ENCODE data around the gene FOXA2. TPM values are rescaled to one million over a fixed set of nuclear protein-coding genes. Genes with fewer than 3 reads are reported as not detected.

Gene FOXA2
- total RNA-seq, 1 donor from 2014 or later: not detected

DNA sequence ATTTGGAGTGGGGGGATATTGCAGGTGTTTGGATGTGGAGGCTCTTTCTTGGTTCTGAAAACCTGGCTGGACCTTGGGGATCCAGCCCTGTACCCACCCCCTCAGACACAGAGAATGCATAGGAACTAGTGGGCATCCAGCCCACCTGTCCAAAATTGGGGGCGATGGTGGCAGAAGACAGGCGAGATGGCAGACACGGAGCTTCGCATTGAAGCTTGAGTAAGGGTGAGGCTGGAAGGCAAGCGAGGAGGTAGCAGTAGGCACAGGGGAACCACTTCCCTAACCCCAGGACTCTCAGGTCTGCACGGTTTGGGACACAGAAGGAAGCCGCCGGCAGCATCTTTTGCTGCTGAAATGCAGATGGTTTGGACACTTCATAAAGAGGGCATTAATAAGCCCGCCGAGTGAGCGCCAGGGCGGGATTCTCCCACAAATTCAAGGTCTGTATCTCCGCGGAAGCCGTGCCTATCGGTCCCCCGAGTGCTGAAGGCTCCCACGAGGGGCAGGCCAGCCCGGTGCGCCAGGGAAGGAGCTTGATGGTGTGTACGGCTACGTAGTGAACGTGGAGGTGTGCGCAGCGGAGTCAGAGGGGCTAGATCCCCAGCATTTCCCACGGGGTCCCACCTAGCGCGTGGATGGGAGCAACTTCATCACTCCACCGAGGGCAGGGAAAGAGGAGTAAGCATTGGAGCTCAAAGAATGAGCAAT lies 1.6 kb upstream of the FOXA2 start:
- no peaks in the 10 kb centered on the region for H3K36me3 Mint-ChIP-seq (ENCODE audit: low read depth)
- H3K4me1 Mint-ChIP-seq: peaks cover 2% of the 10 kb centered on the region
- no peaks in the 10 kb centered on the region for H3K9me3 Mint-ChIP-seq
- no peak for DNase-seq
- ChIA-PET CTCF (interaction anchor here (1.9 kb wide), 1 partner anchor 247 kb away, joined by 6 read pairs; no protein-coding TSS in a partner anchor), POLR2A (no interaction called here)
- intact Hi-C loops (cut with micrococcal nuclease): loop anchor here (10.0 kb wide), 1 partner anchor 871 kb away; no protein-coding TSS in a partner anchor
- TF ChIP-seq, protein P1, sequence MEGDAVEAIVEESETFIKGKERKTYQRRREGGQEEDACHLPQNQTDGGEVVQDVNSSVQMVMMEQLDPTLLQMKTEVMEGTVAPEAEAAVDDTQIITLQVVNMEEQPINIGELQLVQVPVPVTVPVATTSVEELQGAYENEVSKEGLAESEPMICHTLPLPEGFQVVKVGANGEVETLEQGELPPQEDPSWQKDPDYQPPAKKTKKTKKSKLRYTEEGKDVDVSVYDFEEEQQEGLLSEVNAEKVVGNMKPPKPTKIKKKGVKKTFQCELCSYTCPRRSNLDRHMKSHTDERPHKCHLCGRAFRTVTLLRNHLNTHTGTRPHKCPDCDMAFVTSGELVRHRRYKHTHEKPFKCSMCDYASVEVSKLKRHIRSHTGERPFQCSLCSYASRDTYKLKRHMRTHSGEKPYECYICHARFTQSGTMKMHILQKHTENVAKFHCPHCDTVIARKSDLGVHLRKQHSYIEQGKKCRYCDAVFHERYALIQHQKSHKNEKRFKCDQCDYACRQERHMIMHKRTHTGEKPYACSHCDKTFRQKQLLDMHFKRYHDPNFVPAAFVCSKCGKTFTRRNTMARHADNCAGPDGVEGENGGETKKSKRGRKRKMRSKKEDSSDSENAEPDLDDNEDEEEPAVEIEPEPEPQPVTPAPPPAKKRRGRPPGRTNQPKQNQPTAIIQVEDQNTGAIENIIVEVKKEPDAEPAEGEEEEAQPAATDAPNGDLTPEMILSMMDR (IDR thresholded peaks at IDR 0.05): no peak
- H3K27me3 Mint-ChIP-seq: peaks cover 52% of the 10 kb centered on the region
- ATAC-seq (ENCODE audit: low read depth): no peak
- no peak overlapping the region for H3K4me3 Mint-ChIP-seq
- no peak overlapping the region for H3K27ac Mint-ChIP-seq

- Mint-ChIP-seq H3K27ac (no peak overlapping the region), H3K4me3 (no peak overlapping the region), H3K36me3 (ENCODE audit: low read depth) (no peaks in the 10 kb centered on the region), H3K4me1 (peaks cover 2% of the 10 kb centered on the region), H3K9me3 (no peaks in the 10 kb centered on the region), H3K27me3 (peaks cover 59% of the 10 kb centered on the region)
- no peak for DNase-seq
- ATAC-seq (ENCODE audit: low read depth): no peak
- POLR2A ChIA-PET: no interaction called here
- CTCF ChIA-PET: no interaction called here
- intact Hi-C loops (cut with micrococcal nuclease): loop anchor here (10.0 kb wide), 1 partner anchor 870 kb away; no protein-coding TSS in a partner anchor
- TF ChIP-seq, protein P1 (IDR thresholded peaks at IDR 0.05): no peak
Measured at GRCh38 chr20:22584922-22585785, 782 bp upstream of the FOXA2 start.

DNA sequence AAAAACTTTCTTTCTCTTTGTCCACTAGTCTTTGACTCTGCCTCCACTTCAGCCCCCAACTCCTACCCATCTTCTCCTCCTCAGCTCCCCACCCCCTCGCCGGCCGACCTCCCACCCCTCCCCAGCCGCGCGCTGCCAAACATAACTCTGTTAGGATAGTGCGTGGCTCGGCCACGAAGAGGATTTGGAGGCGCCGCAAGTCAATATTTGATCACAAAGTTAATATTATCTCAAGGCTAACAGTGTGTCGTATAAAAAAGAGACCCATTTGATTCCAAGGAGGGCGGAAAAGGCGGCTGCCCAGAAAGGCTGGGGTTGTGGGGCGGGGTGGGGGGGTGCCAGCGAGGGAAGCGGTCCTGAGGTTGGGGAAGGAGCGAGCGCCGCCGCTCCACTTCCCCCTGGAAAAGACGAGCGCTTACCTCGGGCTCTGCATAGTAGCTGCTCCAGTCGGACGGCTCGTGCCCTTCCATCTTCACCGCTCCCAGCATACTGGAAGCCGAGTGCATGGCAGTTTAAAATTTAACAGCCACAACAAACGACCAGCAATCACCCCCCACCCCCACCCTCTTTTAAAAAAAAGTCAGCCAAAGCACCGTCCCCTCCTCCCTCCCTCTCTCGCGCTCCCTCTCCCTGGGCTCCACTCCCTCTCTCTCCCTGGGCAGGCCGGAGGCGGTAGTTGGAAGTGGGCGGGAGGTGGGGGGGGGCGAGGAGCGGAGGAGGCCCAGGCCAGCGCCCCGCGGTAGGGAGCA lies 425 bp downstream of the FOXA2 start:
- TF ChIP-seq, protein P1 (IDR thresholded peaks at IDR 0.05): no peak
- H3K27me3 Mint-ChIP-seq: peaks cover 56% of the 10 kb centered on the region
- H3K36me3 Mint-ChIP-seq (ENCODE audit: low read depth): no peaks in the 10 kb centered on the region
- ATAC-seq (ENCODE audit: low read depth) (no peak), DNase-seq (no peak)
- CTCF ChIA-PET: no interaction called here
- H3K9me3 Mint-ChIP-seq: no peaks in the 10 kb centered on the region
- POLR2A ChIA-PET: no interaction called here
- peaks cover 2% of the 10 kb centered on the region for H3K4me1 Mint-ChIP-seq
- no peak overlapping the region for H3K4me3 Mint-ChIP-seq
- H3K27ac Mint-ChIP-seq: no peak overlapping the region
- intact Hi-C loops (cut with micrococcal nuclease): loop anchor here (10.0 kb wide), 1 partner anchor 869 kb away; no protein-coding TSS in a partner anchor

DNA sequence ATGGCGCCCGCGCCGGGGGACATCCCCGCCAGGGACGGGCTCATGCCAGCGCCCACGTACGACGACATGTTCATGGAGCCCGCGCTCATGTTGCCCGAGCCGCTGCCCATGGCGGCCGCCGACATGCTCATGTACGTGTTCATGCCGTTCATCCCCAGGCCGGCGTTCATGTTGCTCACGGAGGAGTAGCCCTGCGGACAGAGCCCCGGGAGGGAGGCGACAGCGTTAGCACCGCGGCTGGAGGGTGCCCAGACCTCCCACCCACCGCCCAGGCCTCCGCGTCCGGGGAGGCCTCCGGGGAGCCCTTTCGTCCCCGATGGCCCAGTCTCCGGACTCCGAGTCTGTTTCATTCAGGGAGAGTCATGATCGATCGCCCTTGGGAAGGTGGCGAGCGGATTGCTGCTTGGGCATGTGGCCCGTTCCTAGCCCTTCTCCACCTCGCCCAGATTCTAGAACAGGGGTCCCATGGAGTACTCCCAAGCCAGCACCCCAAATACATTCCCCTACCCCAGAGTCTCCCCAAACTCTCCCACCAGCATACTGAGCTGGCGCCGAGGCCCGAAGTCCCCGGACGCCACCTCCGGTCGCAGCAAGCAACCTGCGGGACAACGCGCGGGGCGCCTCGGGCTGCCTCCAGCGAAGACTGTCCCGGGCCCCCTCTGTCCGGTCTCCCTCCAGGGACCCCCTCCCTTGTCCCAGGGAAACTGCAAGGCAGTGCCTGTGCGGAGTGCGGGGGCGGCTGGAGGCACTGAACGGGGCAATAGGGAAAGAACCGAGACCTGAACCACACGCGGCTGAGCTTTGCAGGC lies 1.2 kb downstream of the FOXA2 start:
- TF ChIP-seq, protein P1 (IDR thresholded peaks at IDR 0.05): no peak
- Mint-ChIP-seq H3K4me1 (peaks cover 2% of the 10 kb centered on the region), H3K27me3 (peaks cover 58% of the 10 kb centered on the region), H3K36me3 (ENCODE audit: low read depth) (no peaks in the 10 kb centered on the region), H3K4me3 (no peak overlapping the region), H3K27ac (no peak overlapping the region), H3K9me3 (no peaks in the 10 kb centered on the region)
- DNase-seq: no peak
- ChIA-PET CTCF (no interaction called here), POLR2A (no interaction called here)
- ATAC-seq (ENCODE audit: low read depth): no peak
- intact Hi-C loops (cut with micrococcal nuclease): loop anchor here (10.0 kb wide), 1 partner anchor 868 kb away; no protein-coding TSS in a partner anchor
